Kidney (tissue), 14 donors: ENCODE results near the gene FGF5. TPM values are rescaled to one million over a fixed set of nuclear protein-coding genes. Genes with fewer than 3 reads are reported as not detected.
"Not testable (repeated sequence)": the region's sequence is repeated elsewhere in the genome, so short reads cannot be mapped to it uniquely, and the experiment has no call there.

Source experiments
- DNase-seq, 5 donors: peaks; one replicate each; pipeline ENCODE4 v3.0.0-alpha.2; 2013 to 2020
- FAIRE-seq: peaks from 2 replicates; lab custom pipeline; 2012; peaks lifted over from hg19 to GRCh38; lab: Jason Lieb, UNC
- H3K27ac ChIP-seq, 2 donors: one replicate each; pipeline ENCODE4 v1.7.0; 2013; ENCODE audit warnings: low read depth in 2 of 2, low read length in 2 of 2, inconsistent platforms in 1 of 2
- H3K27me3 ChIP-seq: one replicate; pipeline ENCODE4 v1.7.1; 2013; ENCODE audit warnings: low read length, inconsistent platforms; ENCODE audit not compliant: control insufficient read depth, insufficient read depth
- H3K36me3 ChIP-seq, 3 donors: one replicate each; pipeline versions ENCODE4 v1.7.0 to v1.7.1; 2013; ENCODE audit warnings: low read length in 3 of 3, control low read depth in 1 of 3, inconsistent platforms in 1 of 3; ENCODE audit not compliant: insufficient read depth in 3 of 3, control insufficient read depth in 2 of 3
- H3K4me1 ChIP-seq, 3 donors: one replicate each; pipeline versions ENCODE4 v1.7.0 to v1.7.1; 2013; ENCODE audit warnings: low read length in 3 of 3, inconsistent platforms in 1 of 3, low read depth in 1 of 3; ENCODE audit not compliant: control insufficient read depth in 2 of 3, insufficient read depth in 2 of 3
- H3K4me3 ChIP-seq, 3 donors: one replicate each; pipeline versions ENCODE4 v1.7.0 to v1.8.1; 2013; ENCODE audit warnings: low read length in 3 of 3, control low read depth in 1 of 3, inconsistent platforms in 1 of 3
- H3K9ac ChIP-seq, 3 donors: one replicate each; pipeline versions ENCODE4 v1.7.0 to v1.7.1; 2013; ENCODE audit warnings: low read length in 3 of 3, control low read depth in 1 of 3, inconsistent platforms in 1 of 3
- H3K9me3 ChIP-seq, 3 donors: one replicate each; pipeline versions ENCODE4 v1.7.0 to v1.7.1; 2013; ENCODE audit warnings: low read length in 3 of 3, control low read depth in 1 of 3, inconsistent platforms in 1 of 3; ENCODE audit not compliant: control insufficient read depth in 2 of 3, insufficient read depth in 1 of 3
- CTCF ChIP-seq: IDR thresholded peaks from 3 replicates; pipeline ENCODE4 v1.5.1; 2012; ENCODE audit warnings: mild to moderate bottlenecking, moderate library complexity, borderline replicate concordance; ENCODE audit not compliant: insufficient read depth; ENCODE audit errors: extremely low read depth
- intact Hi-C: fragments of 100-400 bp; cut with DNase I; formaldehyde crosslinking; loops from one replicate; pipeline ENCODE4 v1.11.1; 2022
- polyA plus RNA-seq: library from polyadenylated mRNA; stranded (reverse); fragments of 350-450 nt; fragmentation: Illumina TruSeq; extraction: RNeasy Lipid Tissue Mini Kit (QIAGEN cat#74804); gene quantifications from one replicate; pipeline ENCODE4 v1.2.3, GENCODE V29; 2014; ENCODE audit warnings: low read depth, low replicate concordance; ENCODE audit not compliant: insufficient read depth
- total RNA-seq: library from RNA; stranded (reverse); fragmentation: NEBNext Ultra II Directional; extraction: Animal tissue kit (Norgen Biotek cat#: 25700); gene quantifications from one replicate; pipeline ENCODE4 v1.2.1, GENCODE V29; 2021
- donor health status: control.
- donor health status: control.
- donor health status: control.
- donor health status: control.
- donor health status: control.
- donor health status: DM: yes; HTN: yes; CAD: no.
- donor health status: Normal renal cell carcinoma (clear cell type).

Gene FGF5
- total and polyA plus RNA-seq, 2 donors from 2014 or later = 0.09 to 0.13 TPM

- no peaks in the 10 kb centered on the region for H3K4me1 ChIP-seq
- FAIRE-seq = no peak
- H3K9me3 ChIP-seq = no peaks in the 10 kb centered on the region
- H3K9ac ChIP-seq = no peak overlapping the region
- intact Hi-C loops = no loop called here
- no peak overlapping the region for H3K4me3 ChIP-seq
- no peaks in the 10 kb centered on the region for H3K36me3 ChIP-seq
- no peak for DNase-seq
- H3K27ac ChIP-seq = no peak overlapping the region
- TF ChIP-seq CTCF = no peak
- H3K27me3 ChIP-seq = no peaks in the 10 kb centered on the region
Observed at GRCh38 chr4:80313627-80314026, 47.2 kb downstream of the FGF5 start.

GRCh38 chr4:80315848-80316247 lies 49.4 kb downstream of the FGF5 start:
- H3K27ac ChIP-seq, DNase-seq, intact Hi-C loops, H3K27me3 ChIP-seq, H3K9ac ChIP-seq, H3K36me3 ChIP-seq, H3K4me1 ChIP-seq, FAIRE-seq, H3K4me3 ChIP-seq, H3K9me3 ChIP-seq: not testable (repeated sequence)

GRCh38 chr4:80321341-80321740 lies 54.9 kb downstream of the FGF5 start:
- H3K36me3 ChIP-seq = no peaks in the 10 kb centered on the region
- no peak overlapping the region for H3K4me3 ChIP-seq
- DNase-seq (peak in 1 of 5 donors; percentile 35), FAIRE-seq (no peak)
- intact Hi-C loops = no loop called here
- H3K27me3 ChIP-seq = no peaks in the 10 kb centered on the region
- H3K4me1 ChIP-seq = no peaks in the 10 kb centered on the region
- no peak overlapping the region for H3K27ac ChIP-seq
- H3K9me3 ChIP-seq = no peaks in the 10 kb centered on the region
- no peak for TF ChIP-seq CTCF
- no peak overlapping the region for H3K9ac ChIP-seq

DNA sequence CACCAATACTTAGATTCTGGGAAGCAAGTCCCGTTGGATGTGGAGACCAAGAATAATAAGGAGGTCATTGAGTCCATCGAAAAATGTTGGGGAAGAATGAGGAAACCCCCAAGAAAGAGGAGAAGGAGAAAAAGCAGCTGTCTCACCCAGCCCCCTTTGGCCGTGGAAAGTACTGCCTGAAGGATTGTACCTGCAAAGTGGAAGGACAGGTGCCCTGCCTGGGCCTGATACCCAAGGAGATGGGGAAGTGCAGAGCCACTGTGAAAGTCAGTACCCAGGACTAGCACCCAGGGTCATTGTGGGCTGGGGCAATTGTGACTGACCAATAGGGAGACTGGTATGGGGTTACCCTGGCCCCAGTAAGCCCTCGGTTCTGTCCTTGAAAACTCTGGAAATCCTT lies 55.3 kb downstream of the FGF5 start:
- Histone ChIP-seq H3K27ac (no peak overlapping the region), H3K36me3 (no peaks in the 10 kb centered on the region), H3K4me1 (no peaks in the 10 kb centered on the region), H3K27me3 (no peaks in the 10 kb centered on the region), H3K4me3 (no peak overlapping the region), H3K9me3 (no peaks in the 10 kb centered on the region), H3K9ac (no peak overlapping the region)
- FAIRE-seq = no peak
- no peak for TF ChIP-seq CTCF
- intact Hi-C loops = no loop called here
- no peak for DNase-seq
